GM12865 (cell line): ENCODE data around the gene TBATA.
"Not testable (repeated sequence)": the region's sequence is repeated elsewhere in the genome, so short reads cannot be mapped to it uniquely, and the experiment has no call there.

Experiments used
- DNase-seq: peaks from one replicate; pipeline ENCODE4 v3.0.0; 2010; ENCODE audit warnings: low read depth
- H3K4me3 ChIP-seq: 2 replicates; pipeline ENCODE4 v1.5.1; 2011; ENCODE audit warnings: mild to moderate bottlenecking, low read depth, low read length, control low read depth
- CTCF ChIP-seq: IDR thresholded peaks from 2 replicates; pipeline ENCODE4 v1.5.1; 2011; ENCODE audit warnings: low read length, control low read depth, low read depth, inconsistent platforms; ENCODE audit not compliant: insufficient read depth; ENCODE audit errors: missing control alignments

TBATA gene

GRCh38 chr10:70770001-70770400 lies 15.2 kb downstream of the TBATA start:
- TF ChIP-seq CTCF, result no peak
- H3K4me3 ChIP-seq, result no peak overlapping the region
- no peak for DNase-seq

GRCh38 chr10:70769121-70769520 lies 16.1 kb downstream of the TBATA start:
- no peak overlapping the region for H3K4me3 ChIP-seq
- DNase-seq, result no peak
- no peak for TF ChIP-seq CTCF

GRCh38 chr10:70768026-70768685 lies 17.0 kb downstream of the TBATA start:
- not testable (repeated sequence) for DNase-seq, H3K4me3 ChIP-seq

GRCh38 chr10:70765794-70766594 lies 19.2 kb downstream of the TBATA start:
- TF ChIP-seq CTCF, result no peak
- DNase-seq, result no peak
- H3K4me3 ChIP-seq, result no peak overlapping the region

- DNase-seq, result no peak
Observed at GRCh38 chr10:70763567-70763966, 21.6 kb downstream of the TBATA start.

GRCh38 chr10:70762441-70763175 lies 22.6 kb downstream of the TBATA start:
- no peak for TF ChIP-seq CTCF
- no peak overlapping the region for H3K4me3 ChIP-seq
- no peak for DNase-seq

More at GRCh38 chr10:70763567-70763966, 21.6 kb downstream of the TBATA start:
- no peak overlapping the region for H3K4me3 ChIP-seq
- TF ChIP-seq CTCF, result no peak

GRCh38 chr10:70761727-70762350 lies 23.3 kb downstream of the TBATA start:
- no peak for DNase-seq
- no peak overlapping the region for H3K4me3 ChIP-seq
- no peak for TF ChIP-seq CTCF
